ENCODE measurements around the gene DDX19B.

Gene DDX19B

GRCh38 chr16:70345840-70346239 is 46.9 kb downstream of the DDX19B start (continued):
- TF ChIP-seq ZNF169 (tag by site-specific recombination; IDR thresholded peaks at IDR 0.05) = no peak
- TF ChIP-seq ZNF561 (tag by site-specific recombination; IDR thresholded peaks at IDR 0.05; ENCODE audit: borderline replicate concordance) = no peak
- TF ChIP-seq KLF16 (tag by site-specific recombination; IDR thresholded peaks at IDR 0.05) = no peak
- TF ChIP-seq ZNF280D (tag by site-specific recombination; IDR thresholded peaks at IDR 0.05) = no peak
- no peak for TF ChIP-seq ZNF624 (tag by site-specific recombination; IDR thresholded peaks at IDR 0.05)
- TF ChIP-seq ZNF292 (tag by site-specific recombination; IDR thresholded peaks at IDR 0.05; ENCODE audit: borderline replicate concordance, low read depth) = no peak
- no peak for TF ChIP-seq ZNF426 (tag by site-specific recombination; IDR thresholded peaks at IDR 0.05)
- no peak for TF ChIP-seq ZNF549 (tag by site-specific recombination; IDR thresholded peaks at IDR 0.05)
- no peak for TF ChIP-seq ZNF24 (tag by site-specific recombination; IDR thresholded peaks at IDR 0.05)

- Histone ChIP-seq H3K36me3 (ENCODE audit: control insufficient read depth in 2 of 2, insufficient read depth in 1 of 2, low read length in 2 of 2) (peaks cover 17 to 33% of the 10 kb centered on the region in 2 experiments), H3K9me3 (ENCODE audit: control insufficient read depth, insufficient read depth, low read depth, low read length) (no peaks in the 10 kb centered on the region), H3K4me3 (ENCODE audit: low read depth, low read length) (no peak overlapping the region), H3K4me1 (ENCODE audit: control insufficient read depth, insufficient read depth, low read length) (peaks cover 3% of the 10 kb centered on the region; the same call in 1 of the 2 replicates), H3K27ac (ENCODE audit: extremely low read depth, low read depth, low read length) (no peak overlapping the region)
- ChIA-PET POLR2A (no interaction called here), CTCF (no interaction called here)
- no peak for TF ChIP-seq ZNF704 (tag by site-specific recombination; IDR thresholded peaks at IDR 0.05)
- no peak for TF ChIP-seq ZBTB10 (tag by site-specific recombination; IDR thresholded peaks at IDR 0.05)
- no peak for TF ChIP-seq ZNF660 (tag by site-specific recombination; IDR thresholded peaks at IDR 0.05)
- TF ChIP-seq ZNF175 (tag by site-specific recombination; IDR thresholded peaks at IDR 0.05) = no peak
- TF ChIP-seq IKZF3 (tag by site-specific recombination; IDR thresholded peaks at IDR 0.05) = no peak
- no peak for TF ChIP-seq ZNF266 (tag by site-specific recombination; IDR thresholded peaks at IDR 0.05; ENCODE audit: low read depth)
- TF ChIP-seq ZSCAN16 (tag by site-specific recombination; IDR thresholded peaks at IDR 0.05) = no peak
- TF ChIP-seq ZBTB20 (tag by site-specific recombination; IDR thresholded peaks at IDR 0.05) = no peak
- TF ChIP-seq ZNF837 (tag by site-specific recombination; IDR thresholded peaks at IDR 0.05) = no peak
- TF ChIP-seq SP2 (tag by site-specific recombination; IDR thresholded peaks at IDR 0.05) = no peak
- no peak for TF ChIP-seq ZNF791 (tag by site-specific recombination; IDR thresholded peaks at IDR 0.05)
- no peak for TF ChIP-seq SP7 (tag by site-specific recombination; IDR thresholded peaks at IDR 0.05)
Measured at GRCh38 chr16:70348991-70349390, 50.0 kb downstream of the DDX19B start.

Data from HEK293 (cell line).